WTC11 (cell line): ENCODE data around the gene RAD23B. TPM values are rescaled to one million over a fixed set of nuclear protein-coding genes. Genes with fewer than 3 reads are reported as not detected.

Experiments
- ATAC-seq: fragments of 200-7000 bp; cut with Tn5 transposase; 2 replicates; pipeline ENCODE4 v1.10.0; 2021; ENCODE audit warnings: mild to moderate bottlenecking, moderate library complexity
- CTCF ChIA-PET: fragments of 300-600 bp; sonication (Branson Sonifier 250); formaldehyde crosslinking; loops from one replicate; lab custom pipeline; 2021; ENCODE audit warnings: antibody characterized with exemption; lab: Charles Lee
- POLR2A ChIA-PET: fragments of 350-600 bp; sonication (Branson Sonifier 250); formaldehyde crosslinking; loops from one replicate; lab custom pipeline; 2021; ENCODE audit warnings: antibody characterized with exemption; lab: Charles Lee
- DNase-seq: peaks from one replicate; pipeline ENCODE4 v3.0.0; 2021; ENCODE audit warnings: low spot score
- H3K27ac Mint-ChIP-seq: 2 replicates; pipeline ENCODE4 v1.8.0; 2021; ENCODE audit warnings: mixed read lengths
- H3K27me3 Mint-ChIP-seq: 2 replicates; pipeline ENCODE4 v1.8.0; 2021; ENCODE audit warnings: low read depth, mild to moderate bottlenecking, moderate library complexity, mixed read lengths
- H3K36me3 Mint-ChIP-seq: 2 replicates; pipeline ENCODE4 v1.8.0; 2021; ENCODE audit warnings: mixed read lengths
- H3K4me1 Mint-ChIP-seq: 2 replicates; pipeline ENCODE4 v1.8.0; 2022; ENCODE audit warnings: mixed read lengths
- H3K4me3 Mint-ChIP-seq: 2 replicates; pipeline ENCODE4 v1.8.0; 2021; ENCODE audit warnings: mild to moderate bottlenecking, moderate library complexity, mixed read lengths
- H3K9me3 Mint-ChIP-seq: 2 replicates; pipeline ENCODE4 v1.8.0; 2021; ENCODE audit warnings: mixed read lengths
- ATF2 ChIP-seq: sonication (generic); formaldehyde crosslinking; IDR thresholded peaks from 2 replicates; pipeline ENCODE4 v1.8.1; 2022; ENCODE audit warnings: low read depth, missing genetic modification reagents, borderline replicate concordance
- CTCF ChIP-seq: fragments of 200-600 bp; IDR thresholded peaks from 2 replicates; pipeline ENCODE4 v1.8.0; 2022; ENCODE audit warnings: antibody characterized with exemption
- E2F5 ChIP-seq: sonication (generic); formaldehyde crosslinking; IDR thresholded peaks from 2 replicates; pipeline ENCODE4 v1.8.1; 2022; ENCODE audit warnings: mild to moderate bottlenecking, moderate library complexity, missing genetic modification reagents
- GRHL2 ChIP-seq: fragments of 250-450 bp; sonication (Bioruptor Pico); IDR thresholded peaks from 2 replicates; pipeline ENCODE4 v1.8.0; 2022; ENCODE audit warnings: mild to moderate bottlenecking, moderate library complexity; ENCODE audit not compliant: insufficient replicate concordance, severe bottlenecking
- HMGA2 ChIP-seq: fragments of 250-450 bp; sonication (Bioruptor Pico); IDR thresholded peaks from 2 replicates; pipeline ENCODE4 v1.4.0; 2021; ENCODE audit warnings: mild to moderate bottlenecking, moderate library complexity
- KAT7 ChIP-seq: sonication (generic); formaldehyde crosslinking; IDR thresholded peaks from 2 replicates; pipeline ENCODE4 v1.8.1; 2023; ENCODE audit warnings: missing genetic modification reagents, mild to moderate bottlenecking, borderline replicate concordance
- MXD4 ChIP-seq: fragments of 250-450 bp; sonication (Bioruptor Pico); IDR thresholded peaks from 2 replicates; pipeline ENCODE4 v1.8.0; 2021; ENCODE audit warnings: mild to moderate bottlenecking, moderate library complexity, borderline replicate concordance
- NFE2L1 ChIP-seq: sonication (generic); formaldehyde crosslinking; IDR thresholded peaks from 2 replicates; pipeline ENCODE4 v1.8.1; 2023; ENCODE audit warnings: missing genetic modification reagents
- NFYB ChIP-seq: sonication (generic); formaldehyde crosslinking; conservative IDR thresholded peaks from 2 replicates; pipeline ENCODE4 v1.8.0; 2022; ENCODE audit warnings: low read depth, missing genetic modification reagents
- NR3C1 ChIP-seq: sonication (generic); formaldehyde crosslinking; conservative IDR thresholded peaks from 2 replicates; pipeline ENCODE4 v1.8.1; 2023; ENCODE audit warnings: low read depth, mild to moderate bottlenecking, missing genetic modification reagents
- OVOL2 ChIP-seq: fragments of 250-450 bp; sonication (Bioruptor Pico); IDR thresholded peaks from 2 replicates; pipeline ENCODE4 v1.9.0; 2021; ENCODE audit warnings: mild to moderate bottlenecking, borderline replicate concordance
- SP1 ChIP-seq: sonication (generic); formaldehyde crosslinking; conservative IDR thresholded peaks from 2 replicates; pipeline ENCODE4 v1.8.1; 2022; ENCODE audit warnings: missing genetic modification reagents
- STAT6 ChIP-seq: sonication (generic); formaldehyde crosslinking; conservative IDR thresholded peaks from 2 replicates; pipeline ENCODE4 v1.8.1; 2023; ENCODE audit warnings: mild to moderate bottlenecking, low read depth, missing genetic modification reagents, moderate library complexity
- USF1 ChIP-seq: sonication (generic); formaldehyde crosslinking; IDR thresholded peaks from 2 replicates; pipeline ENCODE4 v1.8.0; 2022; ENCODE audit warnings: mild to moderate bottlenecking, missing genetic modification reagents
- ZMAT4 ChIP-seq: fragments of 250-450 bp; sonication (Bioruptor Pico); IDR thresholded peaks from 2 replicates; pipeline ENCODE4 v1.9.0; 2021; ENCODE audit warnings: mild to moderate bottlenecking
- ZNF232 ChIP-seq: sonication (generic); formaldehyde crosslinking; IDR thresholded peaks from 2 replicates; pipeline ENCODE4 v1.8.0; 2022; ENCODE audit warnings: mild to moderate bottlenecking, missing genetic modification reagents
- ZNF532 ChIP-seq: fragments of 250-450 bp; sonication (Bioruptor Pico); IDR thresholded peaks from 2 replicates; pipeline ENCODE4 v1.9.0; 2021; ENCODE audit warnings: mild to moderate bottlenecking, borderline replicate concordance
- ZNF671 ChIP-seq: fragments of 250-450 bp; sonication (Bioruptor Pico); IDR thresholded peaks from 2 replicates; pipeline ENCODE4 v1.8.0; 2021; ENCODE audit warnings: mild to moderate bottlenecking
- total RNA-seq: library from RNA; stranded (reverse); gene quantifications from 3 replicates; pipeline ENCODE4 v1.2.3, GENCODE V29; 2021

Gene RAD23B
- total RNA-seq, 1 experiment from 2014 or later: 150 TPM

- Mint-ChIP-seq H3K36me3 (peaks cover 17% of the 10 kb centered on the region), H3K4me3 (no peak overlapping the region), H3K27me3 (no peaks in the 10 kb centered on the region), H3K9me3 (no peaks in the 10 kb centered on the region), H3K4me1 (peaks cover 29% of the 10 kb centered on the region), H3K27ac (peak overlapping the region; percentile 11; the same call in 1 of the 2 replicates)
- ATAC-seq: no peak
- ChIA-PET POLR2A (interaction anchor here (0.6 kb wide), 1 partner anchor 949 kb away, joined by 3 read pairs; no protein-coding TSS in a partner anchor), CTCF (interaction anchor here (0.6 kb wide), 1 partner anchor 126 kb away, joined by 3 read pairs; no protein-coding TSS in a partner anchor)
- TF ChIP-seq HMGA2 (CRISPR knock-in tag) (no peak), SP1 (CRISPR knock-in tag) (no peak)
- DNase-seq: no peak
Observed at GRCh38 chr9:107299437-107299836, 16.4 kb downstream of the RAD23B start.

GRCh38 chr9:107306308-107306707, 23.2 kb downstream of the RAD23B start:
- H3K36me3 Mint-ChIP-seq: peaks cover 59% of the 10 kb centered on the region
- CTCF ChIA-PET: interaction anchor here (1.0 kb wide), 1 partner anchor 35 kb away, joined by 3 read pairs; no protein-coding TSS in a partner anchor
- no peak for TF ChIP-seq NR3C1 (CRISPR knock-in tag)
- H3K9me3 Mint-ChIP-seq: no peaks in the 10 kb centered on the region
- no peaks in the 10 kb centered on the region for H3K4me1 Mint-ChIP-seq
- H3K27ac Mint-ChIP-seq: no peak overlapping the region
- no peaks in the 10 kb centered on the region for H3K27me3 Mint-ChIP-seq
- POLR2A ChIA-PET: no interaction called here
- no peak overlapping the region for H3K4me3 Mint-ChIP-seq
- DNase-seq: no peak
- no peak for ATAC-seq

- CTCF ChIA-PET: interaction anchor here (1.0 kb wide), 1 partner anchor 34 kb away, joined by 3 read pairs; no protein-coding TSS in a partner anchor
- Mint-ChIP-seq H3K36me3 (peaks cover 59% of the 10 kb centered on the region), H3K9me3 (no peaks in the 10 kb centered on the region), H3K27me3 (no peaks in the 10 kb centered on the region), H3K4me3 (no peak overlapping the region), H3K4me1 (no peaks in the 10 kb centered on the region), H3K27ac (no peak overlapping the region)
- DNase-seq: no peak
- no peak for ATAC-seq
- POLR2A ChIA-PET: interaction anchor here (0.7 kb wide), 1 partner anchor 9 kb away, joined by 5 read pairs; no protein-coding TSS in a partner anchor
- no peak for TF ChIP-seq KAT7 (CRISPR knock-in tag)
- no peak for TF ChIP-seq ZNF532 (CRISPR knock-in tag)
- no peak for TF ChIP-seq E2F5 (CRISPR knock-in tag)
- TF ChIP-seq ATF2: no peak
- no peak for TF ChIP-seq ZNF671 (CRISPR knock-in tag)
- TF ChIP-seq HMGA2 (CRISPR knock-in tag): no peak
- no peak for TF ChIP-seq ZMAT4 (CRISPR knock-in tag)
- no peak for TF ChIP-seq GRHL2
- no peak for TF ChIP-seq MXD4
- TF ChIP-seq ZNF232 (CRISPR knock-in tag): no peak
- TF ChIP-seq USF1 (CRISPR knock-in tag): no peak
- no peak for TF ChIP-seq STAT6 (CRISPR knock-in tag)
- no peak for TF ChIP-seq NFYB (CRISPR knock-in tag)
- TF ChIP-seq OVOL2 (CRISPR knock-in tag): no peak
- no peak for TF ChIP-seq NFE2L1 (CRISPR knock-in tag)
- no peak for TF ChIP-seq CTCF
Observed at GRCh38 chr9:107307331-107307730, 24.3 kb downstream of the RAD23B start.
